ENCODE data around the gene PFKL.

- TF ChIP-seq, protein P1, sequence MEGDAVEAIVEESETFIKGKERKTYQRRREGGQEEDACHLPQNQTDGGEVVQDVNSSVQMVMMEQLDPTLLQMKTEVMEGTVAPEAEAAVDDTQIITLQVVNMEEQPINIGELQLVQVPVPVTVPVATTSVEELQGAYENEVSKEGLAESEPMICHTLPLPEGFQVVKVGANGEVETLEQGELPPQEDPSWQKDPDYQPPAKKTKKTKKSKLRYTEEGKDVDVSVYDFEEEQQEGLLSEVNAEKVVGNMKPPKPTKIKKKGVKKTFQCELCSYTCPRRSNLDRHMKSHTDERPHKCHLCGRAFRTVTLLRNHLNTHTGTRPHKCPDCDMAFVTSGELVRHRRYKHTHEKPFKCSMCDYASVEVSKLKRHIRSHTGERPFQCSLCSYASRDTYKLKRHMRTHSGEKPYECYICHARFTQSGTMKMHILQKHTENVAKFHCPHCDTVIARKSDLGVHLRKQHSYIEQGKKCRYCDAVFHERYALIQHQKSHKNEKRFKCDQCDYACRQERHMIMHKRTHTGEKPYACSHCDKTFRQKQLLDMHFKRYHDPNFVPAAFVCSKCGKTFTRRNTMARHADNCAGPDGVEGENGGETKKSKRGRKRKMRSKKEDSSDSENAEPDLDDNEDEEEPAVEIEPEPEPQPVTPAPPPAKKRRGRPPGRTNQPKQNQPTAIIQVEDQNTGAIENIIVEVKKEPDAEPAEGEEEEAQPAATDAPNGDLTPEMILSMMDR (IDR thresholded peaks at IDR 0.05) = no peak
- no peak for TF ChIP-seq POLR2A (IDR thresholded peaks at IDR 0.05)
Observed at GRCh38 chr21:44344541-44345183, 44.8 kb downstream of the PFKL start.
